HG03354 (cell line): Measurements from ENCODE around the gene PLSCR3.
"Not testable (repeated sequence)": the region's sequence is repeated elsewhere in the genome, so short reads cannot be mapped to it uniquely, and the experiment has no call there.

ENCODE experiments used
- ATAC-seq: cut with Tn5 transposase; IDR thresholded peaks from one replicate; pipeline ENCODE4 v1.9.1; 2021; ENCODE audit warnings: mild to moderate bottlenecking; ENCODE audit not compliant: unreplicated experiment, poor library complexity, severe bottlenecking

Gene PLSCR3

DNA sequence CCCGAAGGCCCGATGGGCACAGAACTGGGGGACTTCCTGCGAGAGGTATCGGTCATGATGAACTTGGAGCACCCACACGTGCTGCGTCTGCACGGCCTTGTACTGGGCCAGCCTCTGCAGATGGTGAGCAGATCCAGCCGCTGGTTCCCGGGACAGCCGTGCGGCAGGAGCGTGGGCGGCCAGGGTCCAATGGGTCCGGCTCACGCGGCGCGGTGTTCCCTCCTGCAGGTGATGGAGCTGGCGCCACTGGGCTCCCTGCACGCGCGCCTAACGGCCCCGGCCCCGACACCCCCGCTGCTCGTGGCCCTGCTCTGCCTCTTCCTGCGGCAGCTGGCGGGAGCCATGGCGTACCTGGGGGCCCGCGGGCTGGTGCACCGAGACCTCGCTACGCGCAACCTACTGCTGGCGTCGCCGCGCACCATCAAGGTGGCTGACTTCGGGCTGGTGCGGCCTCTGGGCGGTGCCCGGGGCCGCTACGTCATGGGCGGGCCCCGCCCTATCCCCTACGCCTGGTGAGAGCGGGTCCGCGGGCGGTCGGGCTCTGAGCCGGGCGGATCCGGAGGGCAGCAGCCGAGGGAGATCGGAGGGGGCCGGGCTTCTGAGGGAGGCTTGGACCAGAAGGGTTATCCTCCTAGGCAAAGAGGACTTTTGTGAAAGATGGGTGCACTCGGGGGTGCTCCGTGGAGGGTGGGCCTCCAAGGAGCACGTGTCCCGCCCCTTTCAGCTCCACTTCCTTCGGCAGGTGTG is 10.4 kb downstream of the PLSCR3 start:
- ATAC-seq, result no peak

DNA sequence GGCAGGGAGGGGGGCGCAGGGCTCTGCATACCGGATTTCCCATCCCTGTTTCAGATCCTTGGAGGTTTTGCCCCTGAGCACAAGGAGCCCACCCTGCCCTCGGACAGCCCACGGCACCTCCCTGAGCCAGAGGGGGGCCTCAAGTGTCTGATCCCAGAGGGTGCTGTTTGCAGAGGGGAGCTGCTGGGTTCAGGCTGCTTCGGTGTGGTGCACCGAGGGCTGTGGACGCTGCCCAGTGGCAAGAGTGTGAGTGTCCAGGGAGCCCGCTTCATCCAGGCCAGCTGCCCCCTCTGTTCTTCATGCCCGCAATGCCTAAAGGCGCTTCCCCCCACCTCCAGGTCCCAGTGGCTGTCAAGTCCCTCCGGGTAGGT is 11.0 kb downstream of the PLSCR3 start:
- no peak for ATAC-seq

DNA sequence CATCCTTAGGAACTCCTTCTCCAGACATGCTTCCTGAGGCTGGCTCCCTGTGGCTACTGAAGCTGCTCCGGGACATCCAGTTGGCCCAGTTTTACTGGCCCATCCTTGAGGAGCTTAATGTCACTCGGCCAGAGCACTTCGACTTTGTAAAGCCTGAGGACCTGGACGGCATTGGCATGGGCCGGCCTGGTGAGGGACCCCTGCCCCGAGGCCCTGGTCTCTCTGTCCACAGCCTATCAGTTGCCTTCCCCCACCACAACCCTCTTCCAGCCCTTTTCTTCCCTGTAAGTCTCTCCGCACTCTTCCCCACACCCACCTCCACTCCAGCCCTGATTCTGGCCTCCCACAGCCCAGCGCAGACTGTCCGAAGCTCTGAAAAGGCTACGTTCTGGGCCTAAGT is 11.4 kb downstream of the PLSCR3 start:
- no peak for ATAC-seq

DNA sequence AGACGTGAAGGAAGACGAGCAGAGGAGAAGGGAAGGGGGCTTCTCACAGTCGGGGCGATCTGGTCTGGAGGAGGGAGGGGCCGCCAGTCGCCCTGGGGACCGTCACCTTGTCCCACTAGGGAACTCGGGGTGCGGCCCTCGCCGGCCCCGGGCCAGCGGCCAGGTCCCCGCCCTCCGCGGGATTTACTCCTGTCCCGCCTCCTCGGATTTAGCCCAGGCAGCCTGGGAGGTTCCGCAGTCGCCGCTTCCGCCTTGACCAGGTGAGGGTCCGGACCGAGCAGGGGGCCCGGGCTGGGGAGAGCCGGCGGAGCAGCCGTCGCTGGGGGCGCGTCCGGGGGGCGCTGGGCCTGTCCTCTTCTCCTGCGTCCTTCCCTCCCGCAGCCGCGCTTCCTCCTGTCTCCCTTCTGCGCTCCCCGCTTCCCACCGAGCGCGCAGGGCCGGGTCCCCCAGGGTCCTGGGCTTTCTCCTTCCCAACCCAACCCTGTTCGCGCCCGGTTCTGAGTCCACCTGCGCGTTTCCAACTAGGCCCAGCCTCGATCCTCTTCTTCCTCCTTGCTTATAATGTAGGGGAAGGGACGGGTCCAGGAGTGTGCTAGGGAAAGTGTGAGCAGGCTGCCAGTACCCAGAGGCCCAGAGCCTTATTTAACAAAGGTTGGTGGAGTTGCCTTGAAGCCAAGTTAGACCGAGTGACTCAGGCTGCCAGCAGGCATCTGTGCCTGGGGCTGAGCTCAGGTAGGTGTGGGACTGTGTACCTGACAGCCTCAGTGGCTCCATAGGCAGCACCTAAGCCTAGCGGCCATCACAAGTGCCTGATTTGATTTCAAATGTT is 13.3 kb downstream of the PLSCR3 start, which contains the start of gene TNK1:
Gene TNK1 (plus strand): TSS at position 235 of the 829 bp plus-strand sequence. CDS start 1,838 bp downstream, outside the sequence.
- no peak for ATAC-seq

DNA sequence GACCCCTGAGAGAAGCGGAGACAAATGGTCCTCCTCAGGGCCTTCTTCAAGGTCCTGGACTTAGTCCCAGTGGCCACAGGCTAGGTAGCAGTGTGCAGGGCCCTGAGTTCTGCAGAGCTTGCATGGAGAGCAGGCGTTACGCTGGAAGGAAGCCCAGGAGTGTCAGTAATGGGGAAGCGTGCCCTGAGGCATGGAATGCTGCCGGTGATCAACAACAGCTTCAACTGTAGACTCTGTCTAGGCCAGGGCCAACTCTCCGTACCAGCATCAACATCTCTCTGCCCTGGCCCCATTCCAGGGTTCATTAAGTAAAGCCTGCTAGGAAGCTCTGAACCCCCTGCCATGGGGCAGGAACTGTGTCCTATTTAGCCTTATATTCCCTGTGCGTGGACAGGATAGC is 14.0 kb downstream of the PLSCR3 start:
- ATAC-seq, result no peak

DNA sequence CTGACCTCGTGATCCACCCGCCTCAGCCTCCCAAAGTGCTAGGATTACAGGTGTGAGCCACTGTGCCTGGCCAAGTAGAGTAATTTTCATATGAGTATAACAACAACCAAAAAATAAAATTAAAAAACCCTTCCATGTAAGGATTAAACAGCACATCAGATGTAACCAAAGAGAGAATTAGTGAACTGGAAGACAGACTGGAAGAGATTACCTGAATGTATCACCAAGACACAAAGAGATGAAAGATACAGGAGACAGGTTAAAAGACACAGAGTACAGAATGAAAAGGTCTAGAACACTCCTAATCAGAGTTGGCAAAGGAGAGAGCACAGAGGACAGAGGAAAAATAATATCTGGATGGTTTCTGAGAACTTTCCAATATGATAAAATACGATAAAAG is 15.2 kb downstream of the PLSCR3 start:
- no peak for ATAC-seq

DNA sequence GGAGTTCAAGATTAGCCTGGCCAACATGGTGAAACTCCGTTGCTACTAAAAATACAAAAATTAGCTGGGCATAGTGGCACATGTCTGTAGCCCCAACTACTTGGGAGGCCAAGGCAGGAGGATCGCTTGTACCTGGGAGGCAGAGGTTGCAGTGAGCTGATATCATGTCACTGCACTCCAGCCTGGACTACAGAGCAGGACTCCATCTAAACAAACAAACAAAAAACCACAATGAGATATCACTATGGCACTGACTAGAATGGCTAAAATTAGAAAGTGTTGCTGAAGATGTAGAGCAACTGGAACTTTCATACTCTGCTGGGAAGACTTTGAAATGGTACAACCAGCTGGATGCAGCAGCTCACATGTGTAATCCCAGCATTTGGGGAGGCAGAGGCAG is 20.0 kb downstream of the PLSCR3 start:
- no peak for ATAC-seq

DNA sequence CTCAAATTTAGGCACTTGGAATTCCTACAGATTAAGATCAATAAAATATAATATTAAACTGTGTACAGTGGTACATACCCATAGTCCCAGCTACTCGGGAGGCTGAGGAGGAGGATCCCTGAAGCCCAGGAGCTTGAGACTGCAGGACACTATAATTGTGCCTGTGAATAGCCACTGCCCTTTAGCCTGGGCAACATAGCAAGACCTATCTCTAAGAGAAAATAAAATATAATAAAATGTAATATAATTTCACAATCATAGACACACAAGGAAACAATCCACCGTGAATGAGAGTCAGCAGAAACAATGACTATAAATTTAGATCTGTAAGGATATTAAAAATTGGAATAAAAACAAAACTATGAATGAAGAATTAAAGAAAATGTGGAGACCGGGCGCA is 23.5 kb downstream of the PLSCR3 start:
- no peak for ATAC-seq

DNA sequence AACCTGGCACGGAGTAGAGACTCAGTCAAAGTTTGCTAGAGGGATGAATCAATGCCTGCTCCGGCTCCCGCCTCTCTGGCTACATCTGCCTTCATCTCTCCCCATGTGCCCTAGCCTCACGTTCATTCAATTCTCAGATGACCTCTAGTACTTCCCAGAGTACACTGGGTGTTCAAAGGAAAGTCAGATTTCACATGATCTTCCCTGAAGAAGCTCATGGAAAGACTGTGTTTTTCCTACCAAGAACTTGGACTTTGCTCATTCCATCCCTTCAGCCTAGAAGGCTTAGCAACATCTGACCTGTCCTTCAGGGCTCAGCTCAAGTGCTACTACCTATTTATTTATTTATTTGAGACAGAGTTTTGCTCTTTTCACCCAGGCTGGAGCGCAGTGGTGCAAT is 24.5 kb downstream of the PLSCR3 start:
- ATAC-seq, result no peak

DNA sequence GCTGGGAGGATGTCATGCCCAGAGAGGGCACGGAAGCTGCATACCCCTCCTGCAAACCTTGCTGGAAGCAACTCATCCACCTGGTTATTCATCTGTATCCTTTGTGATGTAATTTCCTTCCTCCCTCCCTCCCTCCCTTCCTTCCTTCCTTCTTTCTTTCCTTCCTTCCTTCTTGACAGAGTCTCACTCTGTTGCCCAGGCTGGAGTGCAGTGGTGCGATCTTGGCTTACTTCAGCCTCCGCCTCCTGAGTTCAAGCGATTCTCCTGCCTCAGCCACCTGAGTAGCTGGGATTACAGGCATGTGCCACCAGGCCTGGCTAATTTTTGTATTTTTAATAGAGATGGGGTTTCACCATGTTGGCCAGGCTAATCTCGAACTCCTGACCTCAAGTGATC is 25.7 kb downstream of the PLSCR3 start:
- ATAC-seq, result not testable (repeated sequence)

DNA sequence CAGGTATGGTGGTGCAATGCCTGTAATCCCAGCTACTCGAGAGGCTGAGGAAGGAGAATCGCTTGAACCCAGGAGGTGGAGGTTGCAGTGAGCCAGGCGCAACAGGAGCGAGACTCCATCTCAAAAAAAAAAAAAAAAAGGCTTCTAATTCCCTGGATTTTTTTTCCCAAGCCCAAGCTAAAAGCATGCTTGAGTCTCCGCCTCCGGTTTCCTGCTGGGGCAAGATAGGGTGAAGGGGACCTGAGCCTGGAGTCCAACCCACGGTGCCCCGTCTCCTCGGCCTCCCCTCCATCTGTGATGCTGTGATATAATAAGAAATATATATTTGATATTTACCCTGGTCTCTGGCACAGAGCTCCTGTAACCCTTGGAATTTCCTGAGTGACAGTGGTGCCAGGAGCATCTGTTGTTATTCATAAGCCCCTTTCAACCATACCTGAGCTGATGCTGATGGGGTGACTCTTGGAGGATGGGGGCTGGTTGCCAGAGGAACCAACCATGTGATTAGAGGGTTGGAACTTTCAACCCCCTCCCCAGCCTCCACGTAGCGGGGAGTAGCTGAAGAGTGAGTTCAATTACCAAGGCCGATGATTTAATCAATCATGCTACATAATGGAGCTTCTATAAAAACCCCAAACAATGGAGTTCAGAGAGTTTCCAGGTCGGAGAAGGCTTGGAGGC is 26.3 kb downstream of the PLSCR3 start:
- no peak for ATAC-seq

DNA sequence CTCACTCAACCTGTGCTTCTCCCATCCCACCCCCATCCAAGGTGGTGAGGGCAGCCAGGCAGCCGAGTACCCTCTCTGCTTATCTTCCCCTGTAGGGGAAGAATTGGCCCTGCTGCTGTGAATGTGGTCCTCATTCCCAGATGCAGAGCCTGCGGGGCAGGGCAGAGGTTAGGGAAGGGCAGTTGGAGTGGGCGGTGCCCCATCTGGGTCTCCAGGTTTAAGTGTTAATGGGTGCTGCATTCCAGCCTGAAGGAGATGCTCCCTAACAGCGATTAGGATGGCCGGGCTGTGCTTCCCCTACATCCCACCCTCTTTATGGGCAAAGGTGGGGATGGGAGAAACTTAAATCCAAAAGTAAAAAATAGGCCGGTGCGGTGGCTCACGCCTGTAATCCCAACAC is 27.2 kb downstream of the PLSCR3 start:
- ATAC-seq, result no peak

DNA sequence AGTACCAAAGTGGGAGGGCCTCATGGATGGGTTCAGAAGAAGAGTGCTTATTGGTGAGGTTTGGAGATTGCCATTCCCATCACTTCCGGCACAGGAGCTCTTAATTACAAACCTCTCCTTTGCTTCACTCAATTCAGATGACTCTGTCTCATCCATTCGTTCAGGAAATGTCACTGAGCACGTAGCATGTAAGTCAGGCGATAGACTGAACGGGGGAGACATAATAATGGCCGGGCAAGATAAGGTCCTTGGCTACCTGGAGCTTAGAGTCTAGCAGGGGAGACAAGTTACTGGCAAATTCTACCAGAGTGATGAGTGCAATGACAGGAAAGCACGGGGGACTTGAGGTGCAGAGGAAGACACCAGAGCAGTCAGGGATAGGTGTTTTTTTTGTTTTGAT is 28.4 kb downstream of the PLSCR3 start:
- ATAC-seq, result not testable (repeated sequence)

DNA sequence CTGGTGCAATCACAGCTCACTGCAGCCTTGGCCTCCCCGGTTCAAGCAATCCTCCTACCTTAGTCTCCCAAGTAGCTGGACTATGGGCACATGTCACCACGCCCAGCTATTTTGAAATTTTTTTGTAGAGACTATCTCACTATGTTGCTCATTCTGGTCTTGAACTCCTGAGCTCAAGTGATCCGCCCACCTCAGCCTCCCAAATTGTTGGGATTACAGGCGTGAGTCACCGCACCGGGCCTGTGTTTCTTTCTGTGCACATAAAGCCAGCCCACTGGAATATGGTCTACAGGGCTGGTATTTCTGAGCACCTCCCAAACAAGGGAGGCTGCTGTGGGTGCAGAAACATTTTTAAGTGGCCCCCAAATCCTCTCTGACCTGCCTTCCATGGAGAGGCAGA is 31.0 kb downstream of the PLSCR3 start:
- ATAC-seq, result no peak

DNA sequence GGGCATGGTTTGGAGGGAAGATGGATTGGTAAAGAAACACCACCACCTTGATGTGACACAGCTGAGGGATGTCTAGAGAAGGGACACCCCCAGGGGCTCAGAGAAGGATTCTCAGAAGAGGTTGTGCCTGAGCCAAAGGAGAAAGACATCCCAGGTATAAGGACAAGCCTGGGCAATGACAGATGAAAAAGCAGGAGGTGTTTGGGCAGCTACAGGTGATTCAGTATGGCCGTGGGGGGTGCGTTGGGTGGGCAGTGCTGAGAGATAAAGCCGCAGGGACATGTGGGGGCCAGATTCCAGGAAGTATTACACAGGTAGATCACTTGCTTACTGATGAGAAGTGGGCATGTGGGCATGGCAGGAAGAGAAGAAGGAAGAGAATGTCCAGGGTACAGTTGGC is 32.4 kb downstream of the PLSCR3 start:
- no peak for ATAC-seq

DNA sequence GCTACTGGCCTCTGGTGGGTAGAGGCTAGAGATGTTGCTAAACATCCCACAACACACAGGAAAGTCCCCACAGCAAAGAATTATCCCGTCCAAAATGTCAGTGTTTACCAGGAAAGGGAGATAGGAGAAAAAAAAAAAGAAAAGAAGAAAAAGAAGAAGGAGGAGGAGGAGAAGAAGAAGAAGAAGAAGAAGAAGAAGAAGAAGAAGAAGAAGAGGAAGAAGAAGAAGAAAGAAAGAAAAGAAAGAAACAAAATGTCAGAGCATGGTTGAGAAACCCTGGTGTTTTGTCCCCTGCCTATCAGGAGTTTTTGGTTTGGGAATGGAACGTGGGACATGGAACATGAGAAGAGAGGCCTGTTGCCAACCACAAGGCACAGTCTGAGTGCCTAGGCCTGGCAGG is 36.9 kb downstream of the PLSCR3 start:
- no peak for ATAC-seq

DNA sequence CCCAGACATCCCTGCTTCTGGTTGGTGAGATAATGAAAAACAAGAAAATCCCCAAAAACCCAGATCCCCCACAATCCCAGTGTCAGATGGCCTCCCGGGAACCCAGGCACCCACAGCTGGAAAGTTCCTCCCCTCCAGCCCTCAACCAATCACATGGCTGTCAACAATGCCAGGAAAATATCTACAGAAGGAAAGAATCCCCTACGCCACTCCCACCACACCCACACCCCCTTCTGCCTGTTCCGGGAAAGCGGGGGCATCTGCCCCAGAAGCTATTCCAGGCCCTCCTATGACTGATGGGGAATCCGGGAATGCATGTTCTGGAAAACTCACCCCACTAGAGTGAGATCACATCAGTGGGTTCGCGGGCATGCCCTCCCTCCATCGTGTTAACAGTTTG is 37.6 kb downstream of the PLSCR3 start:
- ATAC-seq, result no peak

DNA sequence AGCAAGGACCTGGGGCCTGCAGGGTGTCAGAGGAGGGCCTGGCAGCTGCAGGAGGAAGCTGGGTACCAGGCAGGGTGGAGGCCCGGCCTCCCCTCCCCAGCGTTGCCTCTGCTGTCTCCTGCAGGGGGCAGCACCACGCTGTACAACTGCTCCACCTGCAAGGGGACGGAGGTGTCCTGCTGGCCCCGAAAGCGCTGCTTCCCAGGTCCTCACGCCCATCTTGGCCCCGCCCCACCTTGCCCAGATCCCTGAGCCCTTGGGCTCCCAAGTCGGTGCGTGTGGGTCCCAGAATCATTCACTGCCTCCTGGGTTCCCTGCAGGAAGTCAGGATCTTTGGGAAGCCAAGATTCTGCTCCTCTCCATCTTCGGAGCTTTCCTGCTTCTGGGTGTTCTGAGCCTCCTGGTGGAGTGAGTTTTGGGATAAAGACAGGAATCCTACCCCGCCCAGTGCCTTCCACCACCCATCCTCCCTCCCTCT is 38.2 kb downstream of the PLSCR3 start:
- no peak for ATAC-seq

DNA sequence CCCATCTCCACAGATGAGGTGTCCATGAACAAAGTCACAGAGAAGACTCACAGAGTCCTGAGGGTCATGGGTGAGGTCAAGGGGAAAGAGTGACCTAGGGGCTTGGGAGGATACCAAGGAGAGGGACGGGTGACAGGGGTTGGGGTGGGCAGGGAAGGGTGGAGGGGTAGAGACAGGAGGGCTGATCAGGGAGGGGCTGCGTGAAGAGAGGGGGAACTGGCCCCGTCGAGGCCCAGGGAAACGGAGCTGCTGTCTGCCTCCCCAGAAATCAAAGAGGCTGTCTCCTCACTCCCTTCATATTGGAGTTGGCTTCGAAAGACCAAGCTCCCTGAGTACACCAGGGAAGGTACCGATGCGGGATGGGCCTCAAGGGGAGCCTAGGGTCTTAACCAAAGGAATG is 38.8 kb downstream of the PLSCR3 start:
- ATAC-seq, result no peak

DNA sequence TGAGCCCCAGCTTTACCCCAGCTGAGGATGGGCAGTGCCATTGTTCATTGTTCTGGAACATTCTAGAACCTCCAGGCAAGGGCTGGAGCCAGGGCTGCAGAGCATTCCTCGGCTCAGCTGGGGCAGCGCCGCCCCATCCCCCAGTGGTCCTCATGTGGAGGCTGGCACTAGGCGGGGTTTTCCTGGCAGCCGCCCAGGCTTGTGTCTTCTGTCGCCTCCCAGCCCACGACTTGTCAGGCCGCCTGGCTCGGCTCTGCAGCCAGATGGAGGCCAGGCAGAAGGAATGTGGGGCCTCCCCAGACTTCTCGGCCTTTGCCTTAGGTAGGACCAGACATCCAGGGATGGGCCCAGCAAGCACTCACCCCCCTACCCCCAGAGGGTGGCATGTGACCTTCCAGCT is 39.3 kb downstream of the PLSCR3 start, which contains the start of gene TMEM95:
Gene TMEM95 (plus strand): TSS at position 104 of the 400 bp plus-strand sequence. CDS start 49 bp downstream, at position 153.
- ATAC-seq, result no peak
